A549 (cell line): ENCODE results near the gene AOAH.

ENCODE experiments used
- BCL3 ChIP-seq: fragments of >200 bp; sonication (Bioruptor Twin); formaldehyde crosslinking; IDR thresholded peaks from 3 replicates; pipeline ENCODE4 v1.6.1; 2016
- CTCF ChIP-seq: fragments of >200 bp; sonication (Bioruptor Twin); formaldehyde crosslinking; IDR thresholded peaks from 3 replicates; pipeline ENCODE4 v1.5.1; 2016
- EP300 ChIP-seq, 2 experiments: fragments of >200 bp; sonication (Bioruptor Twin); formaldehyde crosslinking; IDR thresholded peaks; 2 replicates in 1 of 2; 3 replicates in 1 of 2; pipeline ENCODE4 v1.6.1; 2016 to 2017
- FOXS1 ChIP-seq: fragments of 250-450 bp; sonication (Bioruptor Pico); IDR thresholded peaks from 2 replicates; pipeline ENCODE4 v1.5.0; 2020; ENCODE audit warnings: mild to moderate bottlenecking, moderate library complexity
- POLR2A ChIP-seq: IDR thresholded peaks from 2 replicates; pipeline ENCODE4 v1.6.1; 2012; ENCODE audit warnings: mild to moderate bottlenecking, low read length
- POLR2AphosphoS2 ChIP-seq: conservative IDR thresholded peaks from 2 replicates; pipeline ENCODE4 v1.6.1; 2012; ENCODE audit warnings: low read length, improper control_type of control experiment, inconsistent platforms

GRCh38 chr7:36563706-36564327 is 160.5 kb downstream of the AOAH start:
- TF ChIP-seq FOXS1 (no peak), POLR2A (no peak), EP300 (IDR thresholded peaks at IDR 0.05) (no peak), POLR2AphosphoS2 (no peak), CTCF (no peak), BCL3 (no peak)
